ENCODE data around the gene ANXA8.
"Not testable (repeated sequence)": the region's sequence is repeated elsewhere in the genome, so short reads cannot be mapped to it uniquely, and the experiment has no call there.

ANXA8 gene

DNA sequence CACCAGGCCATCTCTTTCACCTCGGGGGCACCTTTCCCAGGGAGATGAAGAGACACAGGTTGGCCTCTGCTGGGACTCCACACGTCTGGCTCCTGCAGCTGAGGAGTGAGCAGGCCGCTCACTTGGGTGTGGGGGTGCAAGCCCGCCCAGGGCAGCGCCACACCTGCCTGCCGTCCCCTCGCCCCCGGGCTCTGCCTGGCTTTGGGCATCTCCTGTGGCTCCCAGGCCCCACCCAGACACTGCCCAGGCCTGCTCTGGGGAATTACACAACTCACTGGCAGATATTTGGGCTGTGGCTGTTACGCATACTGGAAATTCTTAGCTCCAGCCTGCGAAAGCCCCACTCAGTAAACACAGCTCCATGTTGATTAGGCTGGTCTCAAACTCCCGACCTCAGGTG is at the start of gene ANXA8:
Gene ANXA8, minus strand, starts transcription at position 193 of the 400 bp plus-strand sequence. Its CDS starts 182 bp downstream, at position 11.
- DNase-seq (ENCODE audit: low read depth in 2 of 2), result not testable (repeated sequence)

- DNase-seq (ENCODE audit: low read depth in 2 of 2), result not testable (repeated sequence)
These were observed 39.6 kb upstream of the ANXA8 start, which contains the start of gene AGAP9 for GRCh38 chr10:47523475-47523874. AGAP9 (minus strand) TSS chr10:47523638; CDS start chr10:47523526, 112 bp downstream.

GRCh38 chr10:47502313-47502712 is 18.4 kb upstream of the ANXA8 start:
- DNase-seq (ENCODE audit: low read depth in 2 of 2), result not testable (repeated sequence)

DNA sequence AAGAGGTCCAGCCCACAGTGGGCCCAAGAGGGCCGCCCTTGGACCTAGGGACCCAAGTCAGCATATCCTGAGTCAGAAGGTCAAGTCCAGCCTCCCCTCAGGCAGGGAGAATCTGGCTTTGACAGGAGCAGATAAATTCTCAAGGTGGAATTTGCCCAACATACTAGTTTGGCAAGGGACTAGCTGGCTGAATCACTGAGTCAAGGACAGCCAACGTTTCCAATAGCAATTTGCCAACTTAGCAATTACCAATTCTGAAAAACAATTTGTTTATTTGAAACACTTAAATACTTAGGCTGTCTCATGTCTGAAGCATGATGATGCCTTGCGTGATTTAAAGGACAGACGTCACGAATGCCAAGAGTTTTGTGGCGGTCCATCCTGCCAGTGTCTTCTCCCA is 10.3 kb upstream of the ANXA8 start:
- not testable (repeated sequence) for DNase-seq (ENCODE audit: low read depth in 2 of 2)

DNA sequence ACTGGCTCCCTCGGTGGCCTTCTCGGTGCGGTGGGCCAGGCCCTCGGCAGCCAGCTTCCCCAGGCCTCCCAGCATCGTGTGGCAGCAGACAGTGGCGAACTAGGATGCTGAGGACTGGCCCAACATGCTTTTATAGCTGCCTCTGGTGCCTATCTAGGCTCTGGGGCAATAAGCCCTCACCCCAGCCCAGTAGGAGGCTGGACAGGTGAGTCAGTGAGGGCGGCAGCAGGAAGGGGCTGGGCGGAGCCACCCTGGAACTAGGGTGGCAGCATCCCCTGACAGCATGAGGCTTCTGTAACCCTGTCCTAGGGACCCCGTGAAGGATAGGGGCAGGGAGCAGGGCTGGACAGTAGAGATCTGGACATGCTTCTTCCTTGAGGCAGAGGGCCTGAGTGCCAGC is 7.7 kb upstream of the ANXA8 start, which contains the start of gene FAM25G:
Gene FAM25G, minus strand, starts transcription at position 101 of the 400 bp plus-strand sequence. Its CDS starts 26 bp downstream, at position 75.
- not testable (repeated sequence) for DNase-seq (ENCODE audit: low read depth in 2 of 2)

DNA sequence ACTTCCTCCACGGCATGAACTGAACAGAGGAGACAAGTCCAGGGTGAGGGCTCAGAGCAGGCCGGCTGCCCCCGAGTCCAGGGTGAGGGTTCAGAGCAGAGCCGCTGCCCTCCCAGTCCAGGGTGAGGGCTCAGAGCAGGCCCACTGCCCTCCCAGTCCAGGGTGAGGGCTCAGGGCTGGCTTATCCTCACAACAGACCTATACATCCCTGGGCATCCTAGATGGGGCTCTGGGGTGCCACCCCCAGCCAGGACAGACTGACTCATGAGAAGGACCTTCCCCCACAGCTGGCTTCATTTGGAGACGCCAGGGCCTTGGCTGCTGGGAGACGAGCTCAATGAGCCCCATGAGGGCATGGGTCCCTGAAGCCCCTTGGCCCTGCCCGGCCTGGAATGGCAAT is 5.7 kb upstream of the ANXA8 start:
- DNase-seq (ENCODE audit: low read depth in 2 of 2), result not testable (repeated sequence)

DNA sequence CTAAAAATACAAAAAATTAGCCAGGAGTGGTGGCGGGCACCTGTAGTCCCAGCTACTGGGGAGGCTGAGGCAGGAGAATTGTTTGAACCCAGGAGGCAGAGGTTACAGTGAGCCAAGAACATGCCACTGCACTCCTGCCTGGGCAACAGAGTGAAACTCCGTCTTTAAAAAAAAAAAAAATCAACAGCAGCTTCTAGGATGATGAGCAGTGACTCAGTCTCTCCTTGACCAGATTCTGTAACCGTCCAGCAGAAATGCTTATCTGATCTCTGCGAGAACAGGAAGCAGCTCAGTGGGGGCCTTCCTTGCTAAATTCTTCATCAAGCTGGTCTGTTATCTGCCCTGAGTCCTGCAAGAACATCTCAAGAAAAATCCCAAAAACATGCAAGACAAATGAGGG is 2.0 kb upstream of the ANXA8 start:
- DNase-seq (ENCODE audit: low read depth in 2 of 2), result not testable (repeated sequence)

DNA sequence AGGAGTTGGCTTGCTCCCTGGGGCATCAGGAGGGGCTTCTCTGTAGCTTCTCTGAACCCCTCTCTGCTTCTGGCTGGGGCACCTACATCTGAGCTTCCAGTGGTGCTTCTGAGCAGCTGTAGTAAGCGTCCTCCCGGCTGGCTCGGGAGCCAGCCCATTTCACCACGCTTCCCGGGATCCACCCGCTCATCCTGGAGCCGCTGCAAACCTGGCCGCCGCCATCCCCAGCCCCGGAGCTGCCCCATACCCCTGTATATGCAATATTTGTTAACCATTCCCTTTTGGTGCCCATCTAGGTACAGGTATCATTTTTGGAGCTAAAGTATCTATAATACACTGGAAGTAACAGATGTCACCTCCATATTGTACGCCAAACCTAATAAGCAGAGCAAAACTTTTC is 871 bp upstream of the ANXA8 start:
- DNase-seq (ENCODE audit: low read depth in 2 of 2), result not testable (repeated sequence)

DNA sequence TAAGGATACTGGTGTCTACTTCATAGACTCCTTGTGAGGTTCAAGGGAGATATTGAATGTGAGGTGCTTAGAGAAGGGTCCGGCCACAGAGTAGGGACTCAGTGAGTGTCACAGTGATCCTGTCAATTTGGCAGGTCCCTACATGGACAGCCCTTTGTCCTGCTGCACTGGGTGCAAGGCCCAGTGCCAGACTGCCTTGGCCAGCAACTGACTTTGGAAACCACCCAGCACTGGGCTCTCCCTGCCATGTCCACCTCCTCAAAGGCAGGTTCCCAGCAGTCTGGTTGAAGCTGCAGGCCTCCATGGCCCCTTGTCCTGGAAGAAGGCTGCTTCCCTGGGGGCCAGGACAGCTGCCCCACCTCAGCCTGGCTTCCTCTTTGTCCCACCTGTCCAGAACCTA is 1.5 kb downstream of the ANXA8 start:
- DNase-seq (ENCODE audit: low read depth in 2 of 2), result not testable (repeated sequence)

DNA sequence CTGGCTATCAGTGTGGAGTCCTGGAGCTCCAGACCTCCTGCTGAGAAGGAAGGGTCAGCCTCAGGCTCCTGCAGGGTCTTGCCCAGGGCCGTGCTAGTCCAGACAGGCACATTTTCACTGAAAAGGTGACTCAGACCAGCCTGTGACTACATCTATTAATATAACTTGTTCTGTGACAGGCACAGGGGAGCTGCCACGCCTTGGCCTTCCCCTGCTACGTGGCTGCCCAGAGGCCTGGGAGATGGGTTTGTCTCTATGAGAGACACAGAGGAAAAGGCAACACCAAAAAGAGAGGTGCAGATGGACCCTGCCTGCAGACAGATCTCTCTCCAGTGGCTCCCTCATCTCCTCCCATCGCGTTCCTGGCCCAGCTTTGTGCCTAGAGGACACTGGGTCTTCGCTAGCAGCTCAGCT is 2.1 kb downstream of the ANXA8 start:
- DNase-seq (ENCODE audit: low read depth in 2 of 2), result not testable (repeated sequence)

DNA sequence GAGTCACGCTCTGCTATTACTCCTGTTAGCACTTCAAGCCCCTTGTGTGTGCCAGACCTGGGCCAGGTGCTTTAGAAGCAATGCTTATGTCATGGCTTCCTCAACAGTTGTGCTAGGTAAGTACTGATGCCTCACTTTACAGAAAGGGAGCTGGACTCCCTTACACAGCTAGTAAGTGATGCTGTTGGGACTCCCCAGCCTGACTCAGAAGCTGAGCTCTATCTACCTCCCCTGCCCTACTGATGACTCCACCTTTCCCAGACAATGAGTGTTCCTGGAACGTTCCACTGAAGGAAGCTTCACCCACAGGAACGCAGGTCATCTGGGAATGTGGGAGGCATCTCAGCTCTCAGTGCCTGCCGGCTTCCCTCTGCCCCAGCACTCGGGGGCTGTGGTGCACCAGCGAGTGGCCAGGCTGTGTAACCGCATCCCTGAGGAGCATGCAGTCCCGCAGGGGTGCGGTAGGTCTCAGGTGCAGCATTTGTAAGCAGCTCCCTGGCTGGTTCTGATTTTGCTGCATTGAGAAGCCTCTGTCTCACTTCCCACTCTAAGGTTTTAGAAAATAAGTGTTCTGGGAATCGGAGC is 2.6 kb downstream of the ANXA8 start:
- not testable (repeated sequence) for DNase-seq (ENCODE audit: low read depth in 2 of 2)

- DNase-seq (ENCODE audit: low read depth in 2 of 2), result not testable (repeated sequence)
These were observed 3.8 kb downstream of the ANXA8 start for GRCh38 chr10:47480133-47480532.

- DNase-seq (ENCODE audit: low read depth in 2 of 2), result not testable (repeated sequence)
These were observed 5.8 kb downstream of the ANXA8 start for GRCh38 chr10:47478114-47478513.

- not testable (repeated sequence) for DNase-seq (ENCODE audit: low read depth in 2 of 2)
These were observed 6.8 kb downstream of the ANXA8 start for GRCh38 chr10:47477078-47477477.

DNA sequence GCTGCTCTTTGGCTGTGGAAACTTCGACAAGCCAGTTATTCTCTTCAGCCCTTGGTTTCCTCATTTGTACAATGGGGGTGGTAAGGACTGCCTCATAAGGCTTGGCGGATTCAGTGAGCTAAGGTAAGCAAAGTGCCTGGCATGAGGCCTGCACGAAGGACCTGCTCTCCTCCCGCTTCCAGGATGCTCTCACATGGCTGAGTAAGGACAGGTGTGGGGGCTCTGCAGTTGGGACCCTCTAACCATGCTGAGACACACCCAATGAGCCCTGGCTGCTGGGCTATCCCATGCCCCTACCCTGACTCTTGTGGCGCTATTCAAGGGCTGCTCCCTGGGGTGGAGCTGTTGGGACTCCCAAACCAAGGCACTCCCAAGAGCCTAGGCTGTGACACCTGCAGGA is 8.8 kb downstream of the ANXA8 start:
- DNase-seq (ENCODE audit: low read depth in 2 of 2), result not testable (repeated sequence)

DNA sequence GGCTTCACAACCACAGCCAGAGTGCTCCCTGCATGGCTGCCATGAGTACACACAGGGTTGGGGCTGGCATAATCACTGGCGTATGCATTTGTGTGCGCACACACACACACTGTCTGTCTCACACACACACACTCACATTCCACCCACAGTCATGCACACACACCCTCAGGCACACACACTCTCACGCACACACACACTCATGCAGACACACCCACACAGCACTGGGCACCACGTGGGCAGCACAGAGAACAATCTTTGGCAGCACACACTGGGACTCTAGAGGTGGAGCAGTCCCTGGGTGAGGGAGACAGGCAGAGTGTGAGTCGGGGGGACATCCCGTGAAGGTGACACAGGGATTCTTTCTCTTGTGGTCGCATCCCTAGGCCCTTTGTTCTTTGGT is 10.4 kb downstream of the ANXA8 start:
- DNase-seq (ENCODE audit: low read depth in 2 of 2), result not testable (repeated sequence)

DNA sequence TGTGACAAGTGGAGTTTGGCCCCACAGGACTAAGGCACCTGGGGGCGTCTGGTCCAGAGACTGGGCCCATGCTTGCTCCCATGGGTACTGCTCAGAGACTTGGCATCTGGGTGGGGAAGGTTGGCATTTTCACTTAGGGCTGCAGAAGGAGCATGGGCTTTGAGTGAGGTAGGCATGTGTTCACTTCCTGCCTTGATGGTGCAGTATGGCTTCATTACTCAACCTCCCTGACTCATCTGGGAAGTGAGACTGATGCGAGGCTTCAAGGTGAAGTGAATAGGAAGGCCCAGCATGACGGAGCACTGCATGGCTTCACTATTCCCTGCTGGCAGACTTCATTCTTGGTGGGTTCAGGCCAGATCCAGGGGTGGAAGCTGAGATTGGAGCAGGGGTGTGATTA is 11.3 kb downstream of the ANXA8 start:
- DNase-seq (ENCODE audit: low read depth in 2 of 2), result not testable (repeated sequence)

DNA sequence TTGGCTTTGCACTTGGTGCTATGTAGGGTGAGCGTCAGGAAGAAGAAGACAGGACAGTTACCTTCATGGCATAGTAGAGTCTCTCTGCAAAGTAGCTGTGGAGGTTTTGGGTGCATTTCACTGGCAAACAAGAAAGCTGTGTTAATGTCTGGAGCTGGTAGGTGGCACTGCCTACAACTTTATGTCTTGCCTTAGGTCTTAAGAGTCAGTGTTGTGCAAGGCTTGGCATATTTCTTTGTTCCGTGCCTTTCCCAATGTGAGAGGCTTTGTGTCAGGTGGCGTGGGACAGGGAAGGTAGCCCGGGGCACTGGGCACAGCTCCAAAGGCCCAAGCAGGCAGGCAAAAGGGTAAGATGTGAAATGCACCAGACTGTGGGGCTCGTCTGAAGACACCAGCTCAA is 11.8 kb downstream of the ANXA8 start:
- DNase-seq (ENCODE audit: low read depth in 2 of 2), result not testable (repeated sequence)

DNA sequence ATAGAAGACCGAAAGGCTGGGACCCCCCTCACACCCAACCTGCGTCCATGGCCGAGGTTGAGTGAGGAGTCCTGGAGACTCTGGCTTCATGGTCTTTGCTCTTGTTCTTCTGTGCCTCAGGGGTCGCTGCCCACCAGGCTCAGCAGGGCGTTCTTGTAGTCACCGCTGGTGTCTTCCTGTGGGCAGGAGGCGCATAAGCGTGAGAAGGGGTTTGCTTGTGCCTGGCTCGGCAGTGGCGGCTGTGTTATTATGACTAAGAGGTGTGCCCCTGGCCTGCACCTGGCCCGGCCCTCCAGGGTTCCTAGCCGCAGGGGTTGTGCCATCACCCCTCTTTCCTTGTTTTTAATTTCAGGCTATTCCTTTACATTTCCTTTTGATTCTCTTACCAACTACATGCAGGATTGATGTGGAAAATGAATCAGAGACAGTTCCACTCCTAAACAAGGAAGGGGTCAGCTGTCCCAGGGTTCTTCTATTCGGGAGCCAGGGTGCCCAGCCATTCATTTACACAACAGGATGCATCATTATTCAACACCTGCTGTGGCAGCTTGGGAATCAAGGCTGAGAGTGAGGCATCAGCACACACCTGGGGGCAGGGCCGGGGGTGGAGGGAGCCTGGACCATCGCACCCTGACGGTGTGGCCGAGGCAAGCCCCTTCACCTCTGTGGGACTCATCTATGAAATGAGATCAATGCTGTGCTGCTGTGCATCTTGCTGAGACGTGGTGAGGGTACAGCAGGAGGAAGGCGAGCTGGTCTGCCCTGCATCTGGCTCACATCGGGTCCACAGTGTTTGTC is 15.0 kb downstream of the ANXA8 start:
- not testable (repeated sequence) for DNase-seq (ENCODE audit: low read depth in 2 of 2)

GRCh38 chr10:47467957-47468356 is 16.0 kb downstream of the ANXA8 start:
- DNase-seq (ENCODE audit: low read depth in 2 of 2), result not testable (repeated sequence)

DNA sequence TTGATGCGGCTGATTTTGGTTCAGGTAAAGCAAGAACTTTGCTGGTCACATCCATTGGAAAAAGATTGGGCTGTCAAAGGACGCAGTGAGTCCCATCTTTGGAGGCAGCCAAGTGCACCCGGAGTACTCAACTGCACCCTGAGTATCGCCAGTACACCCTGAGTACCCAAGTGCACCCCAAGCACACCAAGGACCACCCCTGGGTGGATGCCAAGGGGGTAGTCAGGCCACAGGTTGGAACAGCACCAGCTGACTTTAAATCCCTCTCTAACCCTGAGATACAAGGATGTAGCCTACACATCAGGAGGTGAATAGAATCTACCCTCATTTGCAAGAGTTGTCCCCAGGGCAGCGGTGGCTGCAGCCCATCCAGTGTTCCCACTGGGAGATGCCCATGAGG is 16.5 kb downstream of the ANXA8 start:
- DNase-seq (ENCODE audit: low read depth in 2 of 2), result not testable (repeated sequence)

DNA sequence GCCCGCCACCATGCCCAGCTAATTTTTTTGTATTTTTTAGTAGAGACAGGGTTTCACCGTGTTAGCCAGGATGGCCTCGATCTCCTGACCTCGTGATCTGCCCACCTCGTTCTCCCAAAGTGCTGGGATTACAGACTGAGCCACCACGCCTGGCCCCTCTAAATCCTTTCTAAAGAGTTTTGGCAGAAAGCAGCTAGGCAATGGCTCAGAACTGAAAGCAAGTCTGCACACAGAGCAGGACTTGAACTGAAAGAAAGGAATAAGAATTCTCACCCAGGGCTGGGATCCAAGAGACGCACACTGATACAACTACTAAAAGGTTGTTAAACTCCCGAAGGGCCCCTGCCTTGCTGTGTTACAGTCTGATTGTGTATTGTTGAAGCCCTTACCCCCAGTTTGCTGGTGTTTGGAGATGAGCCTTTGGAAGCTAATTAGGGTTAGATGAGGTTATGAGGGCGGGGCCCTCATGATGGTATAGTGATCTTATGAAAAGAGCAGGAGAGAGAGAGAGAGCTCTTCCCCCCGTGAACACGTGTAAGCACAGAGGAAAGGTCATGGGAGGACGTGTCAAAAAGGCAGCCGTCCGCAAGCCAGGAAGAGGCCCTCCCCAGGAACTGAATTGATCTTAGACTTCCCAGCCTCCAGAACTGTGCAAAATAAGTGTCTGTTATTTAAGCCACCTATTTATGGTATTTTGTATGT is 18.5 kb downstream of the ANXA8 start:
- not testable (repeated sequence) for DNase-seq (ENCODE audit: low read depth in 2 of 2)
